GM06990 (cell line): Measurements from ENCODE around the gene OSBP2.
A peak's percentile ranks its signal among the peaks of the same experiment; 100 is the strongest.

Experiments used
- DNase-seq: peaks from one replicate; pipeline ENCODE4 v3.0.0-alpha.2; 2011; ENCODE audit not compliant: insufficient read length; ENCODE audit errors: extremely low read depth
- H3K27me3 ChIP-seq: replicated peaks from 2 replicates; pipeline ENCODE4 v1.6.0; 2011; ENCODE audit warnings: low read length; ENCODE audit not compliant: control insufficient read depth, insufficient read depth
- H3K36me3 ChIP-seq: 2 replicates; pipeline ENCODE4 v1.5.1; 2011; ENCODE audit warnings: low read length; ENCODE audit not compliant: control insufficient read depth, insufficient read depth
- H3K4me3 ChIP-seq: replicated peaks from 2 replicates; pipeline ENCODE4 v1.5.1; 2011; ENCODE audit warnings: low read depth, mild to moderate bottlenecking, control low read depth, low read length
- TF ChIP-seq, protein P1 (sequence below): IDR thresholded peaks from 2 replicates; pipeline ENCODE4 v1.5.1; 2011; ENCODE audit warnings: low read length, control low read depth, mild to moderate bottlenecking, inconsistent platforms; ENCODE audit not compliant: insufficient read depth, poor library complexity, severe bottlenecking

The OSBP2 gene

DNA sequence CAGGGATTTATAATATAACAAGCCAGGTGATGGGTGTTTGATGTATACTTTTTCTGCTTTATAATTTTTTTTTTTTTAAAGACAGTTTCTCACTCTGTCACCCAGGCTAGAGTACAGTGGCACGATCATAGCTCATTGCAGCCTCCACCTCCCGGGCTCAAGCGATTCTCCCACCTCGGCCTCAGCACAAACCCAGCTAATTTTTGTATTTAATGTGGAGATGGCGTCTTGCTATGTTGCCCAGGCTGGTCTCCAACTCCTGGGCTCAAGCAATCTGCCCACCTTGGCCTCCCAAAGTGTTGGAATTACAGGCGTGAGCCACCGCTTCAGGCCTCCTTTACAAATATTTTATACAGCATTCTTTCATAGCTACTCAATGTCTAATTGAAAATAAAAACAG is 225.3 kb downstream of the OSBP2 start:
- Histone ChIP-seq H3K36me3 (no peaks in the 10 kb centered on the region; the same call in 1 of the 2 replicates), H3K4me3 (no peak overlapping the region), H3K27me3 (no peaks in the 10 kb centered on the region)
- DNase-seq = no peak
- TF ChIP-seq, protein P1, sequence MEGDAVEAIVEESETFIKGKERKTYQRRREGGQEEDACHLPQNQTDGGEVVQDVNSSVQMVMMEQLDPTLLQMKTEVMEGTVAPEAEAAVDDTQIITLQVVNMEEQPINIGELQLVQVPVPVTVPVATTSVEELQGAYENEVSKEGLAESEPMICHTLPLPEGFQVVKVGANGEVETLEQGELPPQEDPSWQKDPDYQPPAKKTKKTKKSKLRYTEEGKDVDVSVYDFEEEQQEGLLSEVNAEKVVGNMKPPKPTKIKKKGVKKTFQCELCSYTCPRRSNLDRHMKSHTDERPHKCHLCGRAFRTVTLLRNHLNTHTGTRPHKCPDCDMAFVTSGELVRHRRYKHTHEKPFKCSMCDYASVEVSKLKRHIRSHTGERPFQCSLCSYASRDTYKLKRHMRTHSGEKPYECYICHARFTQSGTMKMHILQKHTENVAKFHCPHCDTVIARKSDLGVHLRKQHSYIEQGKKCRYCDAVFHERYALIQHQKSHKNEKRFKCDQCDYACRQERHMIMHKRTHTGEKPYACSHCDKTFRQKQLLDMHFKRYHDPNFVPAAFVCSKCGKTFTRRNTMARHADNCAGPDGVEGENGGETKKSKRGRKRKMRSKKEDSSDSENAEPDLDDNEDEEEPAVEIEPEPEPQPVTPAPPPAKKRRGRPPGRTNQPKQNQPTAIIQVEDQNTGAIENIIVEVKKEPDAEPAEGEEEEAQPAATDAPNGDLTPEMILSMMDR = no peak

GRCh38 chr22:30920407-30920806 is 225.7 kb downstream of the OSBP2 start:
- Histone ChIP-seq H3K36me3 (no peaks in the 10 kb centered on the region; the same call in 1 of the 2 replicates), H3K4me3 (no peak overlapping the region), H3K27me3 (no peaks in the 10 kb centered on the region)
- TF ChIP-seq, protein P1 = peak; percentile 85
- peak; percentile 46 for DNase-seq

GRCh38 chr22:30921108-30921507 is 226.4 kb downstream of the OSBP2 start:
- DNase-seq = no peak
- TF ChIP-seq, protein P1 = no peak
- Histone ChIP-seq H3K4me3 (no peak overlapping the region), H3K27me3 (no peaks in the 10 kb centered on the region), H3K36me3 (peaks cover 3% of the 10 kb centered on the region)

DNA sequence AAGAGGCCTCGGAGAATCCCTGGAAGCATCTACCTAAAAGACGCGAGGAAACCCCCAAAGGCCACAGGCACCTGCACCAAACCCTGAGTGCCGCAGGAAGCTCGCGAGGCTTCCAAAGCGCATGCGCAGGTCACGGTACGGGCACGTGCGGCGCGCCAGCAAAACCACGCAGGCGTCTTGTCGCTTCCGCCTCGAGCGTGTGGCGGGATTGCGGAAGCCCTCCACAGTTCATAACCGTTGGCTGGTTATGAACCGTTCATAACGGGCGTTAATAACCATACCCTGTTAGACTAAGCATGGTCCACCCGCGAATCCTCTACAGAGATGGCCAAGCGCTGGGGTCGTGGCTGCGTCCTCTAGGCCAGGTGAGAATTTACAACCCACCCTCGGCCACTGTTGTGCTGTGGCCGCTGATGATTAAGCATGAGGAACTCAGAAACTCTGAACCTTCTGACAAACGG is 227.5 kb downstream of the OSBP2 start:
- DNase-seq = peak; percentile 37
- H3K36me3 ChIP-seq = peaks cover 8% of the 10 kb centered on the region
- no peaks in the 10 kb centered on the region for H3K27me3 ChIP-seq
- H3K4me3 ChIP-seq = no peak overlapping the region
- TF ChIP-seq, protein P1 = no peak

DNA sequence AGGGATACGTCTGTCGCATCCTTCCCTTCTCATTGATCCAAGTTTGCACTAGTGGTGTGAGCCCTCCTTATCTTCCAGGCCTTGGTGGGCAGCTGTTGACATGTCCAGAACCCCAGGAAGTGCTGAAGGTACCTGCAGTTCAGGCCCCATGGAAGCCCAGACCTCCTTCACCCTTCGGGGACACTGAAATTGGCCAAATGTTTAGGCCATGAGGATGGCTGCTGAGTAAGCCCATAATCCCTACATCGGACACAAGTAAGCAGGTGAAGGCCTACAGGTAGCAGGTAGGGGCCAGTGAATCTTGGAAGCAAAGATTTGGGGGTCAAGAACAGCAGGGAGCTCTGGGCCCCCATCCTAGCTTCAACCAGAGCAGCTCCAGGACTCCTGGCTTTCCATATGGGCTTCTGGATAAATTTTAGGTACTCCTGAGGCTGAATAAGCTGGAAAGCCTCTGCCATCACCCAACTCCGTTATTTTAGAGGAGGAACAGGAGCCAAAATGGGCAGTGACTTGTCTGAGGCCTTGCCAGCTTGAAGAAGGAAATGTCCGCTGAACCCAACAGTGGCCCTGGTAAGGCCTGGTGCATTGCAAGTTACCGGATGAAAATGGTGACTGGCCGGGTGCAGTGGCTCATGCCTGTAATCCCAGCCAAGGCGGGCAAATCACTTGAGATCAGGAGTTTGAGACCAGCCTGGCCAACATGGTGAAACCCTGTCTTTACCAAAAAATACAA is 228.7 kb downstream of the OSBP2 start:
- H3K36me3 ChIP-seq = peaks cover 16% of the 10 kb centered on the region
- no peaks in the 10 kb centered on the region for H3K27me3 ChIP-seq

More for the DNA sequence above, 228.7 kb downstream of the OSBP2 start:
- H3K4me3 ChIP-seq = no peak overlapping the region
- DNase-seq = no peak
- TF ChIP-seq, protein P1 = no peak
